ENCODE data around the gene EPS15.

EPS15 gene

DNA sequence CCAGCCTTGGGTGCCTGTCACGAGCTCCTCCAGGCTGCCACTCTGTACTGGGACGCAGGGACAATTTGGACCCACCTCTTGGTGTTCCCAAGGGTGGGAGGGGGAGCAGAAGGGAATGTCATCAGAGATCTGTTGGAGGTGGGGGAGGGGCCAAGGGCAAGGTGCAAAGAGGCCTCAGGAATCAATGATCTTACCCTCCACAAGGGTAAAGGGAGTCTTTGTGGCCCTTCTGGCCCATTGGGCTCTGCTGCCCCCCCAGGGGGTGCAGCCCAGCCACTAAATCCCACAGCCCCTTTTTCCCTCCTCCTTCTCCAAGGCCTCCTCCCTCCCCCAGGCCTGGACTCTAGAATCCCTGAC is 197.2 kb downstream of the EPS15 start:
- Histone ChIP-seq H3K4me3 (ENCODE audit: low read depth, low read length) (no peak overlapping the region), H3K9me3 (ENCODE audit: control insufficient read depth, insufficient read depth, low read depth, low read length) (no peaks in the 10 kb centered on the region), H3K36me3 (ENCODE audit: control insufficient read depth in 2 of 2, insufficient read depth in 1 of 2, low read length in 2 of 2) (peaks cover 0 to 12% of the 10 kb centered on the region in 2 experiments; a peak in 2 of 3 replicates), H3K27ac (ENCODE audit: extremely low read depth, low read depth, low read length) (no peak overlapping the region), H3K4me1 (ENCODE audit: control insufficient read depth, insufficient read depth, low read length) (no peaks in the 10 kb centered on the region)
- TF ChIP-seq PRDM1 (tag by site-specific recombination; IDR thresholded peaks at IDR 0.05) (no peak), ZNF830 (tag by site-specific recombination; IDR thresholded peaks at IDR 0.05; ENCODE audit: low read depth) (no peak), ZNF394 (tag by site-specific recombination; IDR thresholded peaks at IDR 0.05; ENCODE audit: borderline replicate concordance) (no peak)
- ChIA-PET CTCF (no interaction called here), POLR2A (no interaction called here)

DNA sequence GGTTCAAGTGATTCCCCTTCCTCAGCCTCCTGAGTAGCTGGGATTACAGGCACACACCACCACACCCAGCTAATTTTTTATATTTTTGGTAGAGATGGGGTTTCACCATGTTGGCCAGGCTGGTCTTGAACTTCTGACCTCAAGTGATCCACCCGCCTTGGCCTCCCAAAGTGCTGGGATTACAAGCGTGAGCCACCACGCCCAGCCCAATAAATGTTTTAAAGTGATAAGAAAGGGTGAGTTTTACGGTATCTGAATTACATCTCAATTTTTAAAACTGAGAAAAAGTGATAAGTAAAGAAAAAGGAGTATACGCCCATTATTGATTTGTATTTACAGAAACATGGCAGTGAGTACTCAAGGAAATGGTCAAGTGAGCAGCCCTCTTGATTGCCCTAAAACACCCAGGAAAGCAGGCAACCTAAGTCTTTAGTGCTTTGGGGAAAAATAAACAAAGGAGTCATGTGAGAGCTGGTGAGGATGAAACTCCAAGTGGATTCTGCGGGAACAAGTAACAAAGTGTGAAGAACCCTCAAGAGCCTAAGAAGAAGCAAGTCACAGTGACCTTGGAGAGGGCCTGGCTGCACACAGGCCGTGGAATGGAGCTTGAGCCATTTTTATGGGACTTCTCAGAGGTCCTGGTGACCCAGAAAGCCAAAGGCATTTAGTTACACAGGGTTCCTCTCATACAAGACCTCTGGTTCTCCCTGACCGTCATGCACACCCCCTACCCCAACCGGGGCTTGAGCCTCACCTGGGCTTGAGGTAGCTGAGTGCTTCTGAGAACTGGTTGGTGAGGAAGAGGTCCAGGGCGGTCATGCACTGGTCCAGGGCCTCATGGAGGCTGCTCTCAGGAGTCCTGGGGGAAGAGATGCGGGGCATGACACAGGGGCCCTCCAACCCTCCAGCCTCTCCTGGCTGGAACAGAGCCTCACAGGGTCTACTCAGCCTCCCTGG is 197.8 kb downstream of the EPS15 start:
- TF ChIP-seq ZNF560 (tag by site-specific recombination; IDR thresholded peaks at IDR 0.05; ENCODE audit: borderline replicate concordance) (no peak), FEZF1 (tag by site-specific recombination; IDR thresholded peaks at IDR 0.05) (peak; percentile 81), ZFP69B (tag by site-specific recombination; IDR thresholded peaks at IDR 0.05) (no peak), KLF1 (tag by site-specific recombination; IDR thresholded peaks at IDR 0.05) (peak; percentile 54), ZBTB8A (tag by site-specific recombination; IDR thresholded peaks at IDR 0.05) (0 out of 2 replicates have a peak, but pooled peaks have one; percentile 33)
- no peaks in the 10 kb centered on the region for H3K9me3 ChIP-seq (ENCODE audit: control insufficient read depth, insufficient read depth, low read depth, low read length)
- H3K4me1 ChIP-seq (ENCODE audit: control insufficient read depth, insufficient read depth, low read length): no peaks in the 10 kb centered on the region
- ChIA-PET POLR2A (interaction anchor here (0.6 kb wide), 1 partner anchor 21 kb away, joined by 5 read pairs; no protein-coding TSS in a partner anchor), CTCF (no interaction called here)
- no peak overlapping the region for H3K4me3 ChIP-seq (ENCODE audit: low read depth, low read length)
- no peak overlapping the region for H3K27ac ChIP-seq (ENCODE audit: extremely low read depth, low read depth, low read length)
- H3K36me3 ChIP-seq (ENCODE audit: control insufficient read depth in 2 of 2, insufficient read depth in 1 of 2, low read length in 2 of 2): peaks cover 0 to 15% of the 10 kb centered on the region in 2 experiments; a peak in 2 of 3 replicates

DNA sequence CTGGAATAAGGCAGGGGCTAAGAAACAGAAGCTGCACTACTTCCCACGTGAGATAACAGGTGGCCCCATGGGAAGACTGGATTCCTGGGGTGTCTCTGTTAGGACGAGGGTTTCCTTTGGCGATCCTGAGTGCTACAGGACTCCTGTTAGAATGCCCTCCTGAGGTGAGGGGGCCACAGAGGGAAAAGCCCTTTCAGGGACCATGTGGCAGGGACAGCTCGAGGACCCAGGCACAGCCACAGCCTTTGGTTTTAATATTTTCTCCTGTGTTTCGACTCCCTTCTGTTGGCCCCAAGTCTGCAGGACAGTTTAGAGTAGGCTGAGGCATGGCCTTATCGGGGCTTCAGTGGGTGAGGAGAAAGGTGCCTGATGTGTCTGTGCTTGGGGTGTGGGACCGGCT is 201.3 kb downstream of the EPS15 start:
- Histone ChIP-seq H3K4me3 (ENCODE audit: low read depth, low read length) (no peak overlapping the region), H3K36me3 (ENCODE audit: control insufficient read depth in 2 of 2, insufficient read depth in 1 of 2, low read length in 2 of 2) (peaks cover 0 to 18% of the 10 kb centered on the region in 2 experiments; a peak in 2 of 3 replicates), H3K4me1 (ENCODE audit: control insufficient read depth, insufficient read depth, low read length) (no peaks in the 10 kb centered on the region), H3K9me3 (ENCODE audit: control insufficient read depth, insufficient read depth, low read depth, low read length) (no peaks in the 10 kb centered on the region), H3K27ac (ENCODE audit: extremely low read depth, low read depth, low read length) (no peak overlapping the region)
- ChIA-PET CTCF (interaction anchor here (0.7 kb wide), 1 partner anchor 21 kb away, joined by 4 read pairs; no protein-coding TSS in a partner anchor), POLR2A (no interaction called here)
- no peak for TF ChIP-seq ZBTB17 (tag by site-specific recombination; IDR thresholded peaks at IDR 0.05)
- TF ChIP-seq, protein P1, sequence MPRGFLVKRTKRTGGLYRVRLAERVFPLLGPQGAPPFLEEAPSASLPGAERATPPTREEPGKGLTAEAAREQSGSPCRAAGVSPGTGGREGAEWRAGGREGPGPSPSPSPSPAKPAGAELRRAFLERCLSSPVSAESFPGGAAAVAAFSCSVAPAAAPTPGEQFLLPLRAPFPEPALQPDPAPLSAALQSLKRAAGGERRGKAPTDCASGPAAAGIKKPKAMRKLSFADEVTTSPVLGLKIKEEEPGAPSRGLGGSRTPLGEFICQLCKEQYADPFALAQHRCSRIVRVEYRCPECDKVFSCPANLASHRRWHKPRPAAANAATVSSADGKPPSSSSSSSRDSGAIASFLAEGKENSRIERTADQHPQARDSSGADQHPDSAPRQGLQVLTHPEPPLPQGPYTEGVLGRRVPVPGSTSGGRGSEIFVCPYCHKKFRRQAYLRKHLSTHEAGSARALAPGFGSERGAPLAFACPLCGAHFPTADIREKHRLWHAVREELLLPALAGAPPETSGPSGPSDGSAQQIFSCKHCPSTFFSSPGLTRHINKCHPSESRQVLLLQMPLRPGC (tag by site-specific recombination; IDR thresholded peaks at IDR 0.05): no peak
- 0 out of 2 replicates have a peak, but pooled peaks have one; percentile 18 for TF ChIP-seq SCRT1 (tag by site-specific recombination; IDR thresholded peaks at IDR 0.05; ENCODE audit: borderline replicate concordance)

DNA sequence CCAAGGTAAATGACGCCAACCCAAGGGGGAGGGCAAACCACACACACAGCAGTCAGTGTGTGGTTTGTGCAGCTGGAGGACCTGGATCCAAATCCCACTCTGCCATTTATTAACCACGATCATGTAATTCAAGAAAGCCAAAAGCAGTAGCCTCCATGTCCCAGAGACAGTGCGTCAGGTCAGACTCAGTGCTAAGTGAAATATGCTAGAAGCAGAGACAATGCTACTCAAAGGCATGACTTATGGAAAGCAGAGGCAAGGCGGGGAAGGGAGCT is 202.3 kb downstream of the EPS15 start:
- Histone ChIP-seq H3K9me3 (ENCODE audit: control insufficient read depth, insufficient read depth, low read depth, low read length) (no peaks in the 10 kb centered on the region), H3K4me3 (ENCODE audit: low read depth, low read length) (no peak overlapping the region), H3K36me3 (ENCODE audit: control insufficient read depth in 2 of 2, insufficient read depth in 1 of 2, low read length in 2 of 2) (peaks cover 0 to 28% of the 10 kb centered on the region in 2 experiments; a peak in 2 of 3 replicates), H3K4me1 (ENCODE audit: control insufficient read depth, insufficient read depth, low read length) (no peaks in the 10 kb centered on the region), H3K27ac (ENCODE audit: extremely low read depth, low read depth, low read length) (no peak overlapping the region)
- ChIA-PET POLR2A (interaction anchor here (0.8 kb wide), 1 partner anchor 12 kb away, joined by 3 read pairs; no protein-coding TSS in a partner anchor), CTCF (interaction anchor here (0.7 kb wide), 1 partner anchor 229 kb away, joined by 3 read pairs; no protein-coding TSS in a partner anchor)
- TF ChIP-seq ZBTB17 (tag by site-specific recombination; IDR thresholded peaks at IDR 0.05) (peak; percentile 87), TRIM28 (IDR thresholded peaks at IDR 0.05; ENCODE audit: borderline replicate concordance, low read length) (no peak), ZNF837 (tag by site-specific recombination; IDR thresholded peaks at IDR 0.05) (no peak), HOXD13 (CRISPR knock-in tag; IDR thresholded peaks at IDR 0.05; ENCODE audit: borderline replicate concordance) (no peak), ZNF544 (tag by site-specific recombination; IDR thresholded peaks at IDR 0.05) (no peak)
- TF ChIP-seq, protein P2, sequence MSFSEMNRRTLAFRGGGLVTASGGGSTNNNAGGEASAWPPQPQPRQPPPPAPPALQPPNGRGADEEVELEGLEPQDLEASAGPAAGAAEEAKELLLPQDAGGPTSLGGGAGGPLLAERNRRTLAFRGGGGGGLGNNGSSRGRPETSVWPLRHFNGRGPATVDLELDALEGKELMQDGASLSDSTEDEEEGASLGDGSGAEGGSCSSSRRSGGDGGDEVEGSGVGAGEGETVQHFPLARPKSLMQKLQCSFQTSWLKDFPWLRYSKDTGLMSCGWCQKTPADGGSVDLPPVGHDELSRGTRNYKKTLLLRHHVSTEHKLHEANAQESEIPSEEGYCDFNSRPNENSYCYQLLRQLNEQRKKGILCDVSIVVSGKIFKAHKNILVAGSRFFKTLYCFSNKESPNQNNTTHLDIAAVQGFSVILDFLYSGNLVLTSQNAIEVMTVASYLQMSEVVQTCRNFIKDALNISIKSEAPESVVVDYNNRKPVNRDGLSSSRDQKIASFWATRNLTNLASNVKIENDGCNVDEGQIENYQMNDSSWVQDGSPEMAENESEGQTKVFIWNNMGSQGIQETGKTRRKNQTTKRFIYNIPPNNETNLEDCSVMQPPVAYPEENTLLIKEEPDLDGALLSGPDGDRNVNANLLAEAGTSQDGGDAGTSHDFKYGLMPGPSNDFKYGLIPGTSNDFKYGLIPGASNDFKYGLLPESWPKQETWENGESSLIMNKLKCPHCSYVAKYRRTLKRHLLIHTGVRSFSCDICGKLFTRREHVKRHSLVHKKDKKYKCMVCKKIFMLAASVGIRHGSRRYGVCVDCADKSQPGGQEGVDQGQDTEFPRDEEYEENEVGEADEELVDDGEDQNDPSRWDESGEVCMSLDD (tag by site-specific recombination; IDR thresholded peaks at IDR 0.05): no peak
